ENCODE data around the gene MGAT4B. TPM values are rescaled to one million over a fixed set of nuclear protein-coding genes. Genes with fewer than 3 reads are reported as not detected.

The MGAT4B gene
- total RNA-seq, 1 experiment from 2014 or later = 613 TPM

GRCh38 chr5:179780362-179780761, 26.3 kb downstream of the MGAT4B start:
- CTCF ChIA-PET = no interaction called here
- DNase-seq = no peak
- Mint-ChIP-seq H3K27ac (ENCODE audit: unreplicated experiment) (no peak overlapping the region), H3K9me3 (ENCODE audit: low read depth, unreplicated experiment) (no peaks in the 10 kb centered on the region), H3K27me3 (ENCODE audit: unreplicated experiment) (no peaks in the 10 kb centered on the region), H3K4me3 (ENCODE audit: low read depth, unreplicated experiment) (no peak overlapping the region), H3K4me1 (ENCODE audit: low read depth, unreplicated experiment) (no peaks in the 10 kb centered on the region), H3K36me3 (ENCODE audit: insufficient read depth, unreplicated experiment) (peaks cover 38% of the 10 kb centered on the region)
- BruUV-seq (replicated peaks) = no TSS peak
- no peak for TF ChIP-seq CTCF (IDR thresholded peaks at IDR 0.05; ENCODE audit: unreplicated experiment)
- intact Hi-C loops (cut with micrococcal nuclease; ENCODE audit: unreplicated experiment) = no loop called here

GRCh38 chr5:179779826-179780225, 26.8 kb downstream of the MGAT4B start:
- DNase-seq = no peak
- CTCF ChIA-PET = no interaction called here
- H3K27ac Mint-ChIP-seq (ENCODE audit: unreplicated experiment) = no peak overlapping the region
- no peak overlapping the region for H3K4me3 Mint-ChIP-seq (ENCODE audit: low read depth, unreplicated experiment)
- no TSS peak for BruUV-seq (replicated peaks)
- no peaks in the 10 kb centered on the region for H3K9me3 Mint-ChIP-seq (ENCODE audit: low read depth, unreplicated experiment)
- no peaks in the 10 kb centered on the region for H3K4me1 Mint-ChIP-seq (ENCODE audit: low read depth, unreplicated experiment)
- no peak for TF ChIP-seq CTCF (IDR thresholded peaks at IDR 0.05; ENCODE audit: unreplicated experiment)
- H3K36me3 Mint-ChIP-seq (ENCODE audit: insufficient read depth, unreplicated experiment) = peaks cover 39% of the 10 kb centered on the region
- no peaks in the 10 kb centered on the region for H3K27me3 Mint-ChIP-seq (ENCODE audit: unreplicated experiment)
- intact Hi-C loops (cut with micrococcal nuclease; ENCODE audit: unreplicated experiment) = no loop called here

- Mint-ChIP-seq H3K4me1 (ENCODE audit: low read depth, unreplicated experiment) (no peaks in the 10 kb centered on the region), H3K27ac (ENCODE audit: unreplicated experiment) (no peak overlapping the region), H3K27me3 (ENCODE audit: unreplicated experiment) (no peaks in the 10 kb centered on the region), H3K36me3 (ENCODE audit: insufficient read depth, unreplicated experiment) (peaks cover 44% of the 10 kb centered on the region), H3K4me3 (ENCODE audit: low read depth, unreplicated experiment) (no peak overlapping the region), H3K9me3 (ENCODE audit: low read depth, unreplicated experiment) (no peaks in the 10 kb centered on the region)
- CTCF ChIA-PET = interaction anchor here (0.6 kb wide), 1 partner anchor 292 kb away, joined by 8 read pairs; no protein-coding TSS in a partner anchor
- TF ChIP-seq CTCF (IDR thresholded peaks at IDR 0.05; ENCODE audit: unreplicated experiment) = no peak
- no TSS peak for BruUV-seq (replicated peaks)
- DNase-seq = no peak
- intact Hi-C loops (cut with micrococcal nuclease; ENCODE audit: unreplicated experiment) = no loop called here
Observed at GRCh38 chr5:179778591-179778990, 28.1 kb downstream of the MGAT4B start.

GRCh38 chr5:179777909-179778308, 28.8 kb downstream of the MGAT4B start:
- no TSS peak for BruUV-seq (replicated peaks)
- CTCF ChIA-PET = interaction anchor here (1.8 kb wide), 1 partner anchor 11 kb away, joined by 13 read pairs; no protein-coding TSS in a partner anchor
- peaks cover 48% of the 10 kb centered on the region for H3K36me3 Mint-ChIP-seq (ENCODE audit: insufficient read depth, unreplicated experiment)
- H3K9me3 Mint-ChIP-seq (ENCODE audit: low read depth, unreplicated experiment) = no peaks in the 10 kb centered on the region
- no peak overlapping the region for H3K4me3 Mint-ChIP-seq (ENCODE audit: low read depth, unreplicated experiment)
- H3K27me3 Mint-ChIP-seq (ENCODE audit: unreplicated experiment) = no peaks in the 10 kb centered on the region
- no peak for DNase-seq
- no peaks in the 10 kb centered on the region for H3K4me1 Mint-ChIP-seq (ENCODE audit: low read depth, unreplicated experiment)
- intact Hi-C loops (cut with micrococcal nuclease; ENCODE audit: unreplicated experiment) = no loop called here
- no peak overlapping the region for H3K27ac Mint-ChIP-seq (ENCODE audit: unreplicated experiment)
- no peak for TF ChIP-seq CTCF (IDR thresholded peaks at IDR 0.05; ENCODE audit: unreplicated experiment)
